Subcutaneous adipose tissue (tissue), 4 donors: ENCODE data around the gene BIN1. TPM values are rescaled to one million over a fixed set of nuclear protein-coding genes. Genes with fewer than 3 reads are reported as not detected.

ENCODE experiments used
- CTCF ChIP-seq: fragments of 450-650 bp; IDR thresholded peaks from one replicate; pipeline ENCODE4 v1.5.1; 2016; ENCODE audit warnings: low read depth, mild to moderate bottlenecking, control low read depth, antibody characterized with exemption, moderate library complexity
- total RNA-seq, 4 donors: library from RNA; depleted of rRNA; stranded (reverse); fragments of >200 nt; gene quantifications; one replicate each; pipeline ENCODE4 v1.1.0, GENCODE V29; 2016

The BIN1 gene
- total RNA-seq, 4 donors from 2014 or later: 53.3 to 134 (median 55.4) TPM

- no peak for TF ChIP-seq CTCF
Measured at GRCh38 chr2:127097471-127097765, 9.5 kb downstream of the BIN1 start.

- no peak for TF ChIP-seq CTCF
Measured at GRCh38 chr2:127096718-127097470, 10.1 kb downstream of the BIN1 start.

GRCh38 chr2:127096280-127096679 lies 10.7 kb downstream of the BIN1 start:
- TF ChIP-seq CTCF: no peak

- TF ChIP-seq CTCF: no peak
Measured at GRCh38 chr2:127095784-127096183, 11.2 kb downstream of the BIN1 start.

GRCh38 chr2:127095367-127095641 lies 11.7 kb downstream of the BIN1 start:
- no peak for TF ChIP-seq CTCF

- no peak for TF ChIP-seq CTCF
Measured at GRCh38 chr2:127094509-127095366, 12.2 kb downstream of the BIN1 start.

GRCh38 chr2:127093648-127094210 lies 13.2 kb downstream of the BIN1 start:
- no peak for TF ChIP-seq CTCF
